Measurements from ENCODE around the gene UBL4A.

GRCh38 chrX:154511761-154512160 lies 25.3 kb upstream of the UBL4A start:
- TF ChIP-seq PATZ1 (CRISPR knock-in tag; IDR thresholded peaks at IDR 0.05; ENCODE audit: borderline replicate concordance) (no peak), TOX (CRISPR knock-in tag; IDR thresholded peaks at IDR 0.05; ENCODE audit: borderline replicate concordance) (no peak), ZNF565 (CRISPR knock-in tag; conservative IDR thresholded peaks at IDR 0.05; ENCODE audit: low read depth) (no peak), ZFP30 (CRISPR knock-in tag; IDR thresholded peaks at IDR 0.05) (no peak)

Measured in SK-N-SH treated with all-trans-retinoic acid at 6 μM for 48 hours (cell line).